Measurements from ENCODE around the gene HOTAIR.

HOTAIR gene

DNA sequence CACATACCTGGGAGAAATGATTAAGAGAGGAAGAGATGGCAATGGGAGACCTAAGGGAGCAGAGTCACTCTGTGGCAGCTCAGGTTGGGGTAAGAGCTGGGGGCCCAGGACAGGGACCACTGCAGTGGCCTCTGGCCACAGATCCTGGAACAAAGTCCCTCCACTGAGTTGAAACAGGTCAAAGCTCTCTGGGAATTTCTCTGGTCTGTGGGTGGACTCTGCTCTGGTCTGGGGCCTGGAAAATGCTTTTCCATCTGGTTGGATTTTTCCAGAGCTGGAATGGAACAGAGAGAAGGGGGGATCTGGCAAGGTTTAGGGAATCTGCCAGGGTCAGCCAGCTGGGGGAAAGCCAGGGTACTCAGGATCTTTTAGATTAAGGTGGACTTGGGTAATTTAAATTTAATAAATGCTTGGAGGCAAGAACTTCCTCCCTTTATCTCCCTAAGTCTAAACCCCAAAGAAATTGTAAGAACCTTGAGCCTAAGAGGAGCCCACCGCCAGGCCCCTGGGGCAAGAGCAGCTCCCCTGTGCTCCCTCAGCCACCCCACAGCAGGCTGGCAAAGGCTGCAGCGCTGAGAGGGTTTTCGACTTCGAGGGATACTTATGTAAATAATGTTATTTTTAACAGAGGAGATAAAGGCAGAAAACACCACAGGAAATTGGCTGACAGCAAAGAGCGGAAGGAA, 13.9 kb upstream of the HOTAIR start:
- DNase-seq (ENCODE audit: low read depth in 1 of 2, low spot score in 1 of 2): no peak

DNA sequence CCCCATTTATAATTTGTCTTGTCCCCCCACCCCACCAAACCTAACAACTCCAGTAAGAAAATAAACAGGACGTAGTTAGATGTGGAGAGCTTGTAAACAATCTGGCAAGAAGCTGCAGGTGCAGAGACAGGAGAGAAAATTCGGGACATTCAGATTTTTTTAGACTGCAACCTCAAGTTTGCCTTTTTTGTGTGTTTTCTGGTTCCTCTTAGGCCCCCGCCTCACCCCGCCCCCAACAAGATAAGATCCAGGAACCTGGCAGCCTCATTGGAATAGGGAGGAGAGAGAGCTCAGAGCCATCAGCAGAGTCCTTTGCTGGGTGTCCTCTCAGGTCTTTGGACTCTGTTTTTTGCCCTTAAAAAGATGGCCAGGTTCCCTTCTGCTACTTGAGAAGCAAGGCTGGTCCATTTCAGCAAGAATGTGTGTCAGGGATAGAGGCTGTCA, 13.1 kb upstream of the HOTAIR start:
- DNase-seq (ENCODE audit: low read depth in 1 of 2, low spot score in 1 of 2): no peak

DNA sequence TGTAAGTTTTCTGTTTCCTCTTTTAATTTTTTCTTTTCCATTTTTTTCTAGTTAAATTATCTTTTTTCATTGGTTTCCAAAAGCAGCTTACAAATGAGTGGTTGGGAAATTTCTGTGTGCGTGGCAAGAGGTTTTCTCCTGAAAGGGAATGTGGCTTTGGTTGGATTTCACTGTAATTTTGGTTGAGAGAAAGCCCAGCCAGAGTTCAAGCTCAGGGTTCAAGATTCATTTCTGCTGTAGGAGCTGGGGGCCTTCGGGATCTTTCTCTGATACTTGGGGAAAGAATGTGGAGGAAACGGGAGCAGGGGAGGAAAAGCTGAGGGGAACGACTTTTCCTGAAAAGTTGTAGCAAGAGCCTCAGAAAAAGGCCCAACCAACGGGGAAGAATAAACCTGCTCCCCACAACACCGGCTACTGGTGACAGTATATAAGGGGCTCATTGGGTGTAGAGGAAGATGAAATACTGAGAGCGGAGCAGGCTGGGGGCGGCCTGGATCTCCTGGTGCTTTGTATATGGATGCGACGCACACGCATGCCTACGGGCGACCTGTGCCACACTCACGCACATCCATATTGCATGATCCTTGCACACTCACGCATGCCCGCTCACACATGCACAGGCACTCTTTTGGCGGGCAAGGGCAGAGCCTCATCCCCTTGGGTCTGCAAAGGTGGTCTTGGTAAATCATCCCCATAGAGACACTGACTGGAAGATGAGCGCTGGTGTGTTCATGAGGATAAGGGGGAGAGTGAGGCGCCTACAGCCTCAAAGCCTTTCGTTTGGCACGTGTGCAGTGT, 12.1 kb upstream of the HOTAIR start:
- no peak for DNase-seq (ENCODE audit: low read depth in 1 of 2, low spot score in 1 of 2)

DNA sequence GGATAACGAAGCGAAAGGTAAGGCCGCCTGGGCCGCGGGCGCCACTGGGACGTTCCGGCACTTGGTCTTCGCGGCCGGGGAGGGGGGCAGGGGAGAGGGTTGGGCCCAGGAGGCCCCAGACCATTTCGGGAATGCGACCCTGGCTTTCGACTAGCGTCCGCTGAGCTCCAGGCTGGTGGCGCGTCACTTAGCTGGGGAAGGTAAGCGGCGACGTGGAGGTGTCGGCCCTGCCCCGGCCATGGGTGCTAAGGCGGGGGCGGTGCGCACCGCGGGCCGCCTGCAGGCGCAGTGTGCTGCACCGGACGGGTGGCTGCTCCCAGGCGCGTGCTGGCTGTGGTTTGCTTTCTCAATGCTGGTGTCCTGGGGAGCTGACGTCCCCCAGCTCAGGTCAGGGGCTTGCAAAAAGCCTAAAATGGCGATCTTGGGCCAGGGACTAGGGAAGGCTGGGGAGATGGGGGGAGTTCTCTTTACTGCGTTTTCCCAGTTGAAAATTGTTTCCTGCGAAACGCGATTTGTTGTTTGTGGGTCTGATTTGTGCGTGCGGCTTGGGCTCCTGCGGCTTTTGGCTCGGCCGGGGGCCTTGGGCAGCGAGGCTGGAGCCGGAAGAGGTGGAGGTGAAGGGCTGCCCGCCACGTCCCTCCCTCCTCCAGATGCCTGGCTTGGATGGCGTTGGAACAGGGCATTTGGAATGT, 11.4 kb upstream of the HOTAIR start:
- no peak for DNase-seq (ENCODE audit: low read depth in 1 of 2, low spot score in 1 of 2)

DNA sequence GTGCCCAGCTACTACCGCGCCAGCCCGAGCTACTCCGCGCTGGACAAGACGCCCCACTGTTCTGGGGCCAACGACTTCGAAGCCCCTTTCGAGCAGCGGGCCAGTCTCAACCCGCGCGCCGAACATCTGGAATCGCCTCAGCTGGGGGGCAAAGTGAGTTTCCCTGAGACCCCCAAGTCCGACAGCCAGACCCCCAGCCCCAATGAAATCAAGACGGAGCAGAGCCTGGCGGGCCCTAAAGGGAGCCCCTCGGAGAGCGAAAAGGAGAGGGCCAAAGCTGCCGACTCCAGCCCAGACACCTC, 10.9 kb upstream of the HOTAIR start:
- no peak for DNase-seq (ENCODE audit: low read depth in 1 of 2, low spot score in 1 of 2)

DNA sequence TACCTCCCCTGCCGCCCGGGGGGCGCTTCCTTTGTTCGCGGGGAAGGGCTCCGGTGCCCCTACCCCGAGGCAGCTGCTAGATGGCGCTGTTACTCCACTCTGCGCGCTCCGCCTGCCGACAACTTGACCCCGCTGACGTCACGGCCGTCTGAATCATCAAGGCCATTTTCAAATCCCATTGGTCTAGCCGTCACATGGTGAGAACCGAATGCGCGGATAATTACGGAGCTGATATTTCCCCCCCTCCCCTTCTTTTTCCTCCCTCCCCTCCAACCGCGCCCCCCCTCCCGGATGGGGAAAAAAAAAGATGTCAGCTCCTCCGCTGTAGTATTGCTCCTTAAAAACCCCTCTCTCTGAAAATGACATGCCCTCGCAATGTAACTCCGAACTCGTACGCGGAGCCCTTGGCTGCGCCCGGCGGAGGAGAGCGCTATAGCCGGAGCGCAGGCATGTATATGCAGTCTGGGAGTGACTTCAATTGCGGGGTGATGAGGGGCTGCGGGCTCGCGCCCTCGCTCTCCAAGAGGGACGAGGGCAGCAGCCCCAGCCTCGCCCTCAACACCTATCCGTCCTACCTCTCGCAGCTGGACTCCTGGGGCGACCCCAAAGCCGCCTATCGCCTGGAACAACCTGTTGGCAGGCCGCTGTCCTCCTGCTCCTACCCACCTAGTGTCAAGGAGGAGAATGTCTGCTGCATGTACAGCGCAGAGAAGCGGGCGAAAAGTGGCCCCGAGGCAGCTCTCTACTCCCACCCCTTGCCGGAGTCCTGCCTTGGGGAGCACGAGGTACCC, 10.3 kb upstream of the HOTAIR start, which contains the start of gene HOXC10:
Gene HOXC10, plus strand, starts transcription at position 246 of the 791 bp plus-strand sequence. Its CDS starts 114 bp downstream, at position 360.
- peak in 1 of 2 donors; percentile 74 for DNase-seq (ENCODE audit: low read depth in 1 of 2, low spot score in 1 of 2)

DNA sequence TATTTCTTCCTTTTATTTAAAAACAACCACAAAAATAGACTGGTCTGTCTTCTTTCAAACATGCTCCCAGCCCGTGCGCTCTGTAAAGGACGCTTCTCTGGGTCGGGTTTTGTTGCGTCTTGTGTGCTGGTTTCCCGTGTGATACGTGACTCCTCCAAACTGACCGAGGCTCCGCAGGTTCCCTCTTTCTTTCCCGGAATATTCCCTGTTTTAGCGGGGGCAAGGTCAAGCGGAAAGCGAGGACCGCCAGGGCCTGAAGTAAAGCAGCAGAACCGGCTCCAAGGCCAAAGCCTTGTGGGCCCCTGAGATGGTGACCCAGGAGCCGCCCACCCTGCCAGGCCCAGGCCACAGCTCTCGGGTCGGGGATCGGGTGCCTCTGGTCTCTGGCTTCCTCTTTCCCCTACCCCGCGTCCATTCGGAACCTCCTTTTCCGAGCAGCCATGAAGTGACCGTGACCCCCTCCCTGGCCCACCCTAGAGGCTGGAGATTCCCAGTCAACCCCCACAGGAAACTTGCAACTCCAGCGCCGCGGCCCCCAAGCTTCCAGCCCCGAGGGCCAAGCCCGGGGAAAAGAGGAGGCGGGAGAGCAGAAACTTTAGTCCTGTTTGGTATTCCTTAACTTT, 9.3 kb upstream of the HOTAIR start:
- DNase-seq (ENCODE audit: low read depth in 1 of 2, low spot score in 1 of 2): no peak

DNA sequence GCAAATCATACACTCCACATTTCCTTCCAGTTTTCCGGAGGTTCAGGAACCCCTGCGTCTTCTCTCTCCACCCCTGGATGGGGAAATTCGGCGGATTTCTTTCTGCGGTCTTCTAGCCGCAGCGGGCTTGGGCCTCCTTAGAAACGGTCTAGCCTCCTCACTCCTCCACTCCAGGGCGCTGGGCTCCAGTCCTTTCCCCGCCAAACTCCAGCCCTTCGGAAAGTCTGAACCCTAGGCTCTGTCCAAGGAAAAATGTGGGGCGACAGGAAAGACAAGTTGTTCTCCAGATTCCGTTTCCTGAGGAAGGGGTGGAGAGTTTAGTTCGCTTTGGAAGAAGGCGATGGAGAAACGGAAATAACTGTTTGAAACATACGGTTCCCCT, 8.8 kb upstream of the HOTAIR start:
- no peak for DNase-seq (ENCODE audit: low read depth in 1 of 2, low spot score in 1 of 2)

DNA sequence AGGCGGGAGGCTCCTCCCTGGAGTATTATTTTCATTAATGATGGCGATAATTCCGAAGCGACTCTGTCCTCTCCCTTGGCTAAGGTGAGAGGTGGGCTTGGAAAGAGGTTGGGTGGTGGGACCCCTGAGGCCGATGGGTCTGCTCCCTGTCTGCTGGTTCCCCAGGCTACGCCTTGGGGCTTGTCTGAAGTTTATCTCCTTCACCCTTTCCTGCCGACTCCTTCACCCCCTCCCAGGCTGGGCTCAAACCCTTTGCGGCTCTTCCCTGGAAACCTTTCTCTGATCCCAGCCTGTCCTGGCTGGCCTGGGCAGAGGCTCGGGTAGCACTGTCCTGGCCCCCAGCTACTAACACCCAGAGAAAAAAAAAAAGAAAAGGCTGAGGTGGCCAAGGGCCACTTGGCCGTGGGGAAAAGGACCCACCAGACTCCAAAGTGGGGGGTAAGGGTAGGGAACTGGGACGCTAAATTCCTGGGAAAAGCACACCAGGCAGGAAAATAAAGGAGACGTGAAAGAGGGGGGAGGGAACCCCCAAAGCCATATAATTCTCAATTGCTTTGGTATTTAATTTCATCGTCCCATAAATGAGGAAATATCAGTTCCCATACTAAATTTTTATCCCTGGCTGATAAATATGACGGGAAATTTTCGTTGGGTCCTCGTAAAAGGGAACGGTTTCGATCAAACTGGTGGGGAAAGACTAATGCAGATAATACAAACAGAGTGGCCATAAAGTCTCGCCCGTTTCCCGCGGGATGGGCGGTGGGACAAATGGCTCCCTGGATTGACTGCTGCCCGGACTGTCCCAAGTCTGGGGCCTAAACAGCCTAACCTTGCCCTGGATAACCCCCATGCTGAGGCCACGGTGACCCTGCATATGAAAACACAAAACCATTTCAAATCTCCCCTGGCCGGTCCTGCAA, 8.2 kb upstream of the HOTAIR start:
- no peak for DNase-seq (ENCODE audit: low read depth in 1 of 2, low spot score in 1 of 2)

DNA sequence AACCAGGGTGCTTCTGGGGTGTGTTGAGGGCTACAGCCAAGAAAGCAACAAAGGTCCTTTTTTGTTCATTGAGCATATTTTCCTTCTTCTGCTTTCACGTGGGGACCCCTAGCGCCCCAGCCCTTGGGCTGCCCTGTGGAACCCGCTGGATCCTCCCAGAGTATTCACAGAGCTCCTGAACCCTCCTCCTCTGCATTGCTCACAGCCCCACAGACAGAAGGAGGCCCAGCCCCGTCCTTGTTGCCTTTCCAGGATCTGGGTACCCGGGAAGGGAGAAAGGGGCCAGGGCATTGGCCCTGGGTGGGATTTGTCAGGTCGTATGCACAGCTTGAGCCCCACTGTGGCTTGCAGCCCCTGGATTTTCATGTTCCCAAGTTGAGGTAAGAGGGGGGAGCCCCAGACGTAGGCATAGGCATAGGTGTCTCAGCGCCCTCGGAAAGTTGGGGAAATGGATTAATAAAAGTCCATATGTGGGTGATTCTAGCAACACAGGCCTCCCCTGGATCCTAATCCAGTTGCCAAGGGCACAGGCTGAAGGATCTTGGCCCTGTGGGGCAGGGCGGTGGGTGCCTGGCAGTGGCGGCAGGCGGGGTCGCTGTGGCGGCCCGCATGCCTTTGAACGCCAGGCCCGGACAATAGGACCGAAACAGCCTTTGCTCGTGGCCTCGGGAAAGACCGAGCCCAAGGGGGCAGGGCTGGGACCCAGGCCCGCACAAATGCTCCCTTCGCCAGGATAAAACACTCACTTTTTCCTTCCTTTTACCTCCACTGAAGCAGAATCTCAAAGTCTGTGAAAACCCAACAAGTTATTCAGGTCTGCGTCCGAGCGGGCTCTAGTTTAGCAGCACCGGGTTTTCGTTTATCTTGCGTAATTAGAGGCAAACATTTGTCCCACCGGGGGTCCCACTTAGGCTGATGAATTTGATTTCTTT, 7.1 kb upstream of the HOTAIR start:
- DNase-seq (ENCODE audit: low read depth in 1 of 2, low spot score in 1 of 2): no peak

DNA sequence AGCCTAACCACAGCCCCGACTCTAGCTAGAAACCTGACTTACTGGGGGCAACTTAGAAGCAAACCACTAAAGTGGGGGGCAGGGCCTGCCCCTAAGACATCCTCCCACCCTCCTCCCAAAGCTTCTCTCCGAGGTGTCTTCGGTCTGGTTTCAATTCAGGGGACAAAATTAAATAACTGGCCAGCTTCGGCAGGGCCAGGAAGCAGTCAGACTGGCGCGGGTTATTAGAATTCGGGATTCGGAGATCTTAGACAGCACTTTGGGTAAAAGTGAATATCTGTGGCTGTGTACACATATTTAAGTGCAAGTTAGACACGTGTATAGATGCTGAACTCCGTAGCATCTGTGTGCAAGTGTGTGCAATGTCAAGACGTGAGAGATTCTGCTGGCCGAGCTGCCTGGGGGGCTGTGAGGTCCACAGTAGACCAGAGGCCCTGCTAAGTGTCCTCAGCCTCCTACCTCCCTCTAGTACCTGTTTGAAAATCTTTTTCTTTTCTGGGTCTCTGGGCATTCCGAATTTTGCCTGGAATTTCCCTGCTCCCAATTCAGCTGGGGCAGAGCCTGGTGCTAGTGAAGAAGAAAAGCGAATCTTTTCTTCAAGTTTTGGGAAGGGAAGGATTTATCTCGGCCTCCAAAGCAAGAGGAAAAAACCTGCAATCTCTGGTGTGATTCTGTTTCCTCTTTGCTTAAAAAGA, 6.2 kb upstream of the HOTAIR start:
- no peak for DNase-seq (ENCODE audit: low read depth in 1 of 2, low spot score in 1 of 2)

DNA sequence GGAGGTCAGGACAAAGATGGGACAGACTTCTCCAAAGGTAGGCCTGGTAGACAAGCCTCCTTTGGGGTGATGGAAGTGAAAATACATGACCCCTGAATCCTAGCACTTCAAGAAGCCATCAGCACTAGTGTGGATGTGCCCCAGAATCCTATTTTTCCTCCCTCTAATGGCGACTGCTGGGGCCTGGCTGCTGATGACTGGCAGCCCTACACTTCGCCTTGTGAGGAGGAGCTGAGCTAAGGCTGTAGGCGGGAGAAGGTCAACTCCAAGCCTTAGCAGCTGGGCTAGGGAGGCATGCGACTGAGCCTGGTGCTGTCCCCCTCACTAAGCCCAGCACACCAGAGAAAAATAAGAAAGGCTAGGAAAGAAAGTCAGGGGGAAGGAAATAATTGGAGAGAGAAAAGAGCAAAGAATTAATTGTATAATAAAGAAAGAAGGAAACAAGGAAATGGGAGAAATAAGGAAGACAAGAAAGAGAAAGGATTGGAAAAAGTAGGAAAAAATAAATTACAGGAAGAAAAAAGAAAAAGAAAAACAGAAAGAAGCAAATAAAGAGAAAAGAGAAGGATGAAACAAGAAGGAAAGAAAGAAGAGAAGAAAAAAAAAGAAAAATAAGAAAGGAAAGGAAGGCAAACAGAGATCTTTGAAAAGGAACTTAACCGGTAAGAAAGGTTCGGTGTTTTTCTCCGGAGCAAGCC, 5.5 kb upstream of the HOTAIR start:
- DNase-seq (ENCODE audit: low read depth in 1 of 2, low spot score in 1 of 2): no peak

DNA sequence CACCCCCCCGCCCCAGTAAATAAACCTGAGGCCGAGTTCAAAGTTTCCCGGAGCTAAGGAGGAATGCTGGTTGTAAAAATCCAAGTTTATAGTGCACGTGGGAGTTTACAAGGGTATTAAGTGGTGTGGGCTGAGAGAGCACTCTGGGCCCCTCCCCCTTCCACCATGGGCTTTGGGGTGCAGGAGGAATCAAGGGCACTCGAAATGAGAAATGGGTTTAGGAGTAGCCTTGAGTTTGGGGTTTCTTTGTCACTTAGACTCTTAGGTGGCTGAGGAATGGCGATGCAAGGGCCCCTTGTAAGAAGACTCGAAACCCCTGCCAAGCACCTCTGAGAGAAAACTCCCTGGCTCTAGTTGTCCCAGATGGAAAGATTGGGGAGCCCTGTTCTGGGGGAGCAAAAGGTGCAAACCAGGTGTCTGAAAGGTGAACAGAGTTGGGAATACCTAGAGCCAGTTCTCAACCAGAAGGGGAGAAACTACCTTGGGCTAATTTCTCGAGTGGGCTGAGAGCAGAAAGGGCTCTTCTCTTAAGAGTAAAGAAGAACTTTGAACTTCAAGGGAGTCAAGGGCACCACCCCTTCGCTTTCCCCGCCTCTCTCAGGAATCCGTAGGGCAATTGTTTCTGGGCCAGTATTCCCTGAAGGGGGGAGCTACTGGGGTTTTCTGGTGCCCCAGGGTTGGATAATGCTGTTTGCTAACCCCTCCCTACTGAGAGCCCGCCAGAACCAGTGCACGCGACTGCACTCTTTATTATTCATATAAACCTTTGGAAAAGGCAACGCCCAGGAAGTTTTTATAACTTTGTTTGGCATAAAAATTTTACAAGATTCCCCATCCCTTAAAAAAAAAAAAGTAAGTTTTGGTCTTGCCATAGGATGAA, 4.0 kb upstream of the HOTAIR start:
- DNase-seq (ENCODE audit: low read depth in 1 of 2, low spot score in 1 of 2): no peak

DNA sequence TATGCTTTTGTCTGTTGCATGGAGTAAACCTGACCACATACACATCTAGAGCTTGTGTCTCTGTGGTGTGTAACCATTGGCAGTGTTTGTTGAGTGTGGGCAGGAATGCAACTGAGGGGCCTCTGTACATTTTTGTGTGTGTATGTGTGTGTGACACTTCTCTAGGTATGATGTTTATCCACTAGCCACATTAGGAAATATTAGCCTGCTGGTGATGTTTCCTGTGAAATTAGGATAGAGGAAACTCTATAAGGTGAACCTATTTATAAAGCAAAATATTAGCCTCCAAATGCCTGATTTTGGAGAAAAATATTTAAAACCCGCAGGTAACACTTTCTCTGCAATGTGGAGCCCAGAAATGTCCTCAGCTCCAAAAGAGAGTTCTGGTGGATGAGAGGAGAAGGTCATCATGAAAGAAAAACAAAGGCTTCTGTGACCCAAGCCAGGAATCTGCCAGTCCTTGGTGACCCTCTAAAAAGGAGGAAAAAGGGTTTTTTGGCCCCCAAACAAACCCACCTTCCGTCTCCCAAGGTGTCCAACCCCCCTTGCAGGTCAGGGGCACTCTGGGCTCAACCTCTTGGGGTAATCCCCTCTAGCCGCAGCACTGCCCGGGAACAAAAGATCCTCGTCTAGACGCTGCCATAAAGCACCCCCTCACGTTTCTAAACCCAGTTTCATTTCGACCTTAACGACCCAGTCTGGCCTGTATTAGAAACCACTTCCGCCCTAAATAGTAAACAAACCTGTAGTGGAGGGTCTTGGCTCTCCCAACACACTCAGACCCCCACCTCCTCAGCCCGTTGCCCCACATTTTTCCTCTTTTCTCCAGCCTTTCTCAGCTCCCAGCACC, 3.1 kb upstream of the HOTAIR start:
- DNase-seq (ENCODE audit: low read depth in 1 of 2, low spot score in 1 of 2): no peak

DNA sequence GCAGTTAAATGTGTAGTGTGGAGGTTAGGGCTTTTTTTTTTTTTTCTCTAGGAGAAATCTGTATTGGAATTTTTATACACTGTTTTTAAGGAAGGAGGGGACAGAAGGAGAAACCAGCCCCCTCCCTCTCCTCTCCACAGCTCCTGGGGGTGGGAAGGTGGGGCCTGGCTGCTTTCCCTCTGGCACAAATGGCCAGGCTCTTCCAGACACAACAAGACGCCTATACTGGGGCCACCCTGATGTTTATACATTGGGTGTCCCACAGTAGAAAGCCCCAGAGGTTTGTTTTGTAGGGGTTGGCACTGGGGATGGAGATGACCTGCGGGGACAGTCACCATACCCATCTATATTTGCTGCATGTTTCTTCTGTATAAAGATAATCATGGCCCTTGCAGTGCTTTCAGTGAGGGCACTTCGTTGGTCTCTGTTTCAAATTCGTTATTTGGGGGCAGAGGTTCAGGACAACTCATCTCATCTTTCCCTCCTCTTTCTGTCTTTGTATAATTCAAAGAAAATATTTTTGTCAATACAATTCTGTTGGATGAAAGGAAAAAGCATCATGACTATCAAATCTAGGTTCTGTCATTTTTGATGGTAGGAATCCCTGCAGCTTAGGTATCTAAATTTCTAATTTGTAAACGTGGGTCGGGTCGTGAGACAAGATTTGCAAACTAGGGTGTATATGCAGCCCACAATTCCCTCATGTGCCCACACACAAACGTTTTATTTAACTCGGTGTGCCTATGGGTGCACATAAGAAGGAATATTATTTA, 2.3 kb upstream of the HOTAIR start:
- no peak for DNase-seq (ENCODE audit: low read depth in 1 of 2, low spot score in 1 of 2)
